BE2C (cell line): ENCODE results near the gene FAP.

ENCODE experiments used
- DNase-seq: peaks from one replicate; pipeline ENCODE4 v3.0.0-alpha.2; 2020
- H3K27me3 ChIP-seq: fragments of 250-450 bp; sonication (Bioruptor Pico); 2 replicates; pipeline ENCODE4 v1.5.1; 2020; ENCODE audit warnings: mild to moderate bottlenecking
- H3K36me3 ChIP-seq: fragments of 250-450 bp; sonication (Bioruptor Pico); 2 replicates; pipeline ENCODE4 v1.5.1; 2020; ENCODE audit warnings: mild to moderate bottlenecking
- H3K4me1 ChIP-seq: fragments of 250-450 bp; sonication (Bioruptor Pico); 2 replicates; pipeline ENCODE4 v1.5.1; 2020
- H3K4me3 ChIP-seq: 2 replicates; pipeline ENCODE4 v1.5.1; 2011; ENCODE audit warnings: low read depth, low read length
- H3K9me3 ChIP-seq: fragments of 250-450 bp; sonication (Bioruptor Pico); 2 replicates; pipeline ENCODE4 v1.5.1; 2020
- TF ChIP-seq, protein P1 (sequence below): IDR thresholded peaks from 2 replicates; pipeline ENCODE4 v1.5.1; 2012; ENCODE audit warnings: mild to moderate bottlenecking, low read depth, low read length

FAP gene

DNA sequence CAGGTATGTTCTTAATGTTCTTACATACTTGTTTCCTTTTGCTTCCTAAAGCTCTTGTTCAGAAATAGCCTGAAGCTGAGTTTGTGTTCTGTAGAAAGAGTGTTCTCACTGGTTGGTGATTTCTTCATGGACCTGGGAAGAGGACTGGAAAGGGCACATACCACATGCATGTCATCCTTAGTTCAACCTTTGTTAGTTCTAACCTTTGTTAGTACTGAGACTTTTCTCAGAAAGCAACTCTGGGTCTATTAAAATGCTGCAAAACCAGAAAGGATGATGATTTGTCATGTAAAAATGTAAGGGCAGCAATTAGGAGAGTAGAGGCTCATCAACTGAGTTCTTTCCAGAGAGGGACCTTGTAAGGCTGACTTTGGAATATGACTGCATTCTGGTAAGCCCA, 2.5 kb upstream of the FAP start:
- Histone ChIP-seq H3K36me3 (no peaks in the 10 kb centered on the region), H3K27me3 (no peaks in the 10 kb centered on the region), H3K9me3 (no peaks in the 10 kb centered on the region), H3K4me1 (no peaks in the 10 kb centered on the region), H3K4me3 (no peak overlapping the region)
- DNase-seq = no peak
- TF ChIP-seq, protein P1, sequence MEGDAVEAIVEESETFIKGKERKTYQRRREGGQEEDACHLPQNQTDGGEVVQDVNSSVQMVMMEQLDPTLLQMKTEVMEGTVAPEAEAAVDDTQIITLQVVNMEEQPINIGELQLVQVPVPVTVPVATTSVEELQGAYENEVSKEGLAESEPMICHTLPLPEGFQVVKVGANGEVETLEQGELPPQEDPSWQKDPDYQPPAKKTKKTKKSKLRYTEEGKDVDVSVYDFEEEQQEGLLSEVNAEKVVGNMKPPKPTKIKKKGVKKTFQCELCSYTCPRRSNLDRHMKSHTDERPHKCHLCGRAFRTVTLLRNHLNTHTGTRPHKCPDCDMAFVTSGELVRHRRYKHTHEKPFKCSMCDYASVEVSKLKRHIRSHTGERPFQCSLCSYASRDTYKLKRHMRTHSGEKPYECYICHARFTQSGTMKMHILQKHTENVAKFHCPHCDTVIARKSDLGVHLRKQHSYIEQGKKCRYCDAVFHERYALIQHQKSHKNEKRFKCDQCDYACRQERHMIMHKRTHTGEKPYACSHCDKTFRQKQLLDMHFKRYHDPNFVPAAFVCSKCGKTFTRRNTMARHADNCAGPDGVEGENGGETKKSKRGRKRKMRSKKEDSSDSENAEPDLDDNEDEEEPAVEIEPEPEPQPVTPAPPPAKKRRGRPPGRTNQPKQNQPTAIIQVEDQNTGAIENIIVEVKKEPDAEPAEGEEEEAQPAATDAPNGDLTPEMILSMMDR = no peak

DNA sequence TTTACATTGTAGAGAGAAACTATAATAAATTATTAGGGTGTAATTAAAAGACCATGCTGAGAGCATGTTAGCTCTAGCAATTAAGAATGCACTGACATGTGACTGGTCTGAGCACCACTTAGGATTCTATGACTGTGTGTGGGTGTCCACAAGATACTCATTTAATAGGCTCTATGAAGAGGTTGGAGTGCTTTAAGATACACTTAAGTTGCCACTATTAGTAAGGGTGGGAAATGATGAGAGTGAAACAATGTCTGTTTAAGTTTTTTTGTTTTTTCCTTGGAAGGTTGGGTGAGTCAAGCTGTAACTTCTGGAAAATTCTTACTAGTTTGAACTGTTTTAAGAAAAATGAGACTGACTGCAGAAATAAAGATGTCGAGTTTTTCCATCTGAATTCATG, 1.8 kb upstream of the FAP start:
- H3K9me3 ChIP-seq = no peaks in the 10 kb centered on the region
- H3K4me3 ChIP-seq = no peak overlapping the region
- TF ChIP-seq, protein P1 = no peak
- H3K27me3 ChIP-seq = no peaks in the 10 kb centered on the region
- H3K4me1 ChIP-seq = no peaks in the 10 kb centered on the region
- no peaks in the 10 kb centered on the region for H3K36me3 ChIP-seq
- DNase-seq = no peak

DNA sequence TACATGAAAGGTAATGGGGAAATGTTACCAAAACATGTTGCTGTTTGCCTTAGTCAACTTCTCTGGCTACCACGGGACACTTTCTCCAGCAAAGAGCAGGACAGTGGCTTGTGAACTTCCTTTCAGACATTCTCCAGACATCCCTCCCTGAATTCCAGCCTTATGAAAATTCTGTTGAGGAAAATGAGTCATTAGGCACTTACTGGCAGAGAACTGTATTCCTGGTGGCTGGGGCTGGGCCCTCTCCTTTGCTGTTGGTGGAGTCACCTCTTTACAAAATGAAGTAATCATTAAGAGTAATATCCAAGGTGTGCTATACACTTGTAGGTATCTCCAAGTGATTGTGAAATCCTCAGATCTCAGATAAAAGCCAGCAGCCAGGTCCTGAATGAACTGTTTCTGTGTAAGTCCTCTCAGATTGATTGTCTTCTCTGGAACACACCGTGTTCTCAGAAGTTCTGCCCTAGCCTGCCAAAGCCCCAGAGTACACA, 1.3 kb upstream of the FAP start:
- no peaks in the 10 kb centered on the region for H3K4me1 ChIP-seq
- DNase-seq = no peak
- H3K9me3 ChIP-seq = no peaks in the 10 kb centered on the region
- H3K27me3 ChIP-seq = no peaks in the 10 kb centered on the region
- no peak overlapping the region for H3K4me3 ChIP-seq
- H3K36me3 ChIP-seq = no peaks in the 10 kb centered on the region
- TF ChIP-seq, protein P1 = no peak

DNA sequence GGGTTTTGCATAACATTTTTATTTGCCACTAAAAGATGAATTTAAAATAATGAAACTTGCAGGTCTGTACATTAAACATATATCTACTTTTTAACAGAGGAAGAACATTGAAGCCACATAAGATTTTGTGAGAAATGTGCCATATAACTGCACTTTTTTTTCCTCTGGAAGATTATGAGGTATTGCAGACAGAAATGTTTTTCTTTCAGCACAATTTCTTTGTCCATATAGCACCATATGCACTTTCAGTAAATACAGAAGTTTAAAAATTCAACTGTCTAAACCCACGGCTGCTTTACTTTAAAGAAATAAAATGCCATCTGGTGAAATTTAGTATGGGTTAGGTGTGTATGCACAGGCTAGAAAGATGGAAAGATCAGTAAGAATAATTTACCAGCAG, 470 bp upstream of the FAP start:
- DNase-seq = no peak
- no peaks in the 10 kb centered on the region for H3K9me3 ChIP-seq
- H3K27me3 ChIP-seq = no peaks in the 10 kb centered on the region
- no peaks in the 10 kb centered on the region for H3K36me3 ChIP-seq
- no peaks in the 10 kb centered on the region for H3K4me1 ChIP-seq
- TF ChIP-seq, protein P1 = no peak
- H3K4me3 ChIP-seq = no peak overlapping the region

DNA sequence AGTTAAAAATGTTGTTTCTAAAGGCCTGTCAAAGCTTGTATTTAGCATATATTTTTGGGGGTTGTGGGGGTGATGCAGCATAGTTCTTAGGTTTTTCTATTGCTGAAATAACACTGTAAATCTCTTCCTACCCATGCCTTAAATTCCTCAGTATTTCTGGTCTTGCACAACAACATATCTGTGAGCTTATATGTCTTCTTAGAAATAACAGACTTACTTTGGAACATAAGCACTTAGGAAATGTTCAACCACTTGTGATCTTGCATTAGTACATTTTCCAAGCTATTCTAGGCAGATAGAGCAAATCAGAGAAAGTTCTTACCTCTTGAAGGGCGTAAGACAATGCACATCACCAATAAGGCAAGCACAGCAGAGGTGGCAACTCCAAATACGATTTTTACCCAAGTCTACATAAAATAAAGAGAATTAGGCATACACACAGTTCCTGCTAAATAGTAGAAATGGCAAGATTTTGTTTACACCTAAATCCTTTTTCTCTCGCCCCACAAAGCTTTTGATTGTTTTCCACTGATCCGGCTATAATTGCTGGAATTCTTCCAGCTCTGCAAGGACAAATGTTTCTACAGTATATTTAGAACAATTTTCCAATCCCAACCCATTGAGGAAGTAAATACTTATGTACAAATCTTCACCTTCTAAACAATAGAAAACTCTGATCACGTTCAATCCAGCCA, 512 bp downstream of the FAP start:
- TF ChIP-seq, protein P1 = no peak
- no peak overlapping the region for H3K4me3 ChIP-seq
- DNase-seq = no peak
- no peaks in the 10 kb centered on the region for H3K9me3 ChIP-seq
- H3K27me3 ChIP-seq = no peaks in the 10 kb centered on the region
- no peaks in the 10 kb centered on the region for H3K36me3 ChIP-seq
- no peaks in the 10 kb centered on the region for H3K4me1 ChIP-seq

DNA sequence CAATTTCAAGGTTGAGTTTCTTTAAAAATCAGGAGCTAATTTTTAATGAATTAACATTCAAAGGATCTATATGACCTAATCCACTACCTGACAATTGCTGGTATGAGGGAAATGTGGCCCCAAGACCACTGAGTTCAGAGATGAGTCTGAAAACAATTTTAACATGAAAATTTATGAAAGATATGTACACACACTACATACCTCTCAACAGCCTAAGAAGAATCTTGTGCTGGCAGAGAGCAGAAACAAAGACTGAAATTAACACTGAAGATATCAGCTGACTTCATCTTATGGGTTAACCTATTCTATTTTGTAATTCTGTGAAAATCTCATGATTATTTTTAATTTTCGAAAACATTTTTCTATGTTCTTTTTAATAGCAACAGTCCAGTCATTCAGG, 1.7 kb downstream of the FAP start:
- TF ChIP-seq, protein P1 = no peak
- Histone ChIP-seq H3K36me3 (no peaks in the 10 kb centered on the region), H3K9me3 (no peaks in the 10 kb centered on the region), H3K4me1 (no peaks in the 10 kb centered on the region), H3K27me3 (no peaks in the 10 kb centered on the region), H3K4me3 (no peak overlapping the region)
- DNase-seq = no peak
